VCaP (cell line): ENCODE results near the gene SULF2.

Experiments used
- H3K27ac ChIP-seq: fragments of 450-650 bp; 2 replicates; pipeline ENCODE4 v1.5.1; 2017
- TF ChIP-seq, protein P1 (sequence below): fragments of 450-650 bp; conservative IDR thresholded peaks from 2 replicates; pipeline ENCODE4 v1.5.1; 2017; ENCODE audit warnings: mild to moderate bottlenecking, moderate library complexity

Gene SULF2

DNA sequence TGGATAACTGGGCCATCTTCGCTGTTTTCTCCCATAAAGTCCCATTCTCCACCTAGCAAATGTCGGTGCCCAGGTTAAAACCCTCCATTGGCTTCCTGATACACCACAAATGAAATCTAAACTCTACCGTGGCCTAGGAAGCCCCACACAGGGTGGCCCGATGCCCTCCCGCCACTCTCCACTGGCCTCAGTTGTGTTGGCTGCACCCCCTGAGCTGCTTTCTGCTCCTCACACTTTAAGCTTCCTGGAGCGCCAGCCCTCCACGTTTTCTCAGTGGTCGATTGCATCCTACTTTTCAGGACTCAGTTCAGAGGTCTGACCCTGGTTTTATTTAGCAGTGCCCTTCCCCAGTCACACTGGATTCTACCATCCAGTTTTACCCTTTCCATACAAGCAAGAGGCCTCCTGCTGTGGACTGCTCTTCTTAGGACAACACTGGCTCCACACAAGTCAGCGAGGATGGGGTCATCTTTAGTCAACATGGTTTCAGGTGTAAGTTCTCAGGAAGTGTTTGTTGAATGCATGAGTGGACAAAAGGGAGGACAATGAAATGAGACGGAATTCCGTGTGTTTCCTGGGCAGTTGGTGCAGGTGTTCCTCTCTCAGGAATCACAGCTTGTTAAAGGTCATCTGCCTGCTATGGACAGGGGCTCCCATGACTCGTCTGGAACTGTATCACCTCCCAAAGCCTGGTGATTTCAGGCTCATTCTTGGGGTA is 124.1 kb downstream of the SULF2 start:
- TF ChIP-seq, protein P1, sequence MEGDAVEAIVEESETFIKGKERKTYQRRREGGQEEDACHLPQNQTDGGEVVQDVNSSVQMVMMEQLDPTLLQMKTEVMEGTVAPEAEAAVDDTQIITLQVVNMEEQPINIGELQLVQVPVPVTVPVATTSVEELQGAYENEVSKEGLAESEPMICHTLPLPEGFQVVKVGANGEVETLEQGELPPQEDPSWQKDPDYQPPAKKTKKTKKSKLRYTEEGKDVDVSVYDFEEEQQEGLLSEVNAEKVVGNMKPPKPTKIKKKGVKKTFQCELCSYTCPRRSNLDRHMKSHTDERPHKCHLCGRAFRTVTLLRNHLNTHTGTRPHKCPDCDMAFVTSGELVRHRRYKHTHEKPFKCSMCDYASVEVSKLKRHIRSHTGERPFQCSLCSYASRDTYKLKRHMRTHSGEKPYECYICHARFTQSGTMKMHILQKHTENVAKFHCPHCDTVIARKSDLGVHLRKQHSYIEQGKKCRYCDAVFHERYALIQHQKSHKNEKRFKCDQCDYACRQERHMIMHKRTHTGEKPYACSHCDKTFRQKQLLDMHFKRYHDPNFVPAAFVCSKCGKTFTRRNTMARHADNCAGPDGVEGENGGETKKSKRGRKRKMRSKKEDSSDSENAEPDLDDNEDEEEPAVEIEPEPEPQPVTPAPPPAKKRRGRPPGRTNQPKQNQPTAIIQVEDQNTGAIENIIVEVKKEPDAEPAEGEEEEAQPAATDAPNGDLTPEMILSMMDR: no peak
- no peak overlapping the region for H3K27ac ChIP-seq

DNA sequence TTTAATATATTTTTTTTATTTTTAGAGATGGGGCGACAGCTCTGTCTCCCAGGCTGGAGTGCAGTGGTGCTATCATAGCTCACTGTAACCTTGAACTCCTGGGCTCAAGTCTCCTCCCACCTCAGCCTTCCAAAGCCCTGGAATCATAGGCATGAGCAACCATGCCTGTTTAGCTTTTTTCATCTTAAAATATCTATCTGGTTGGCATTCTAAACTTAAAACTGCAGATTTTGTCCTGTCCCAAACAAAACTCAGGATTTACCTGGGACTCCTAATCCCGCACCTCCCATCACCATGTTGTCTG is 124.7 kb downstream of the SULF2 start:
- no peak overlapping the region for H3K27ac ChIP-seq
- TF ChIP-seq, protein P1: no peak

DNA sequence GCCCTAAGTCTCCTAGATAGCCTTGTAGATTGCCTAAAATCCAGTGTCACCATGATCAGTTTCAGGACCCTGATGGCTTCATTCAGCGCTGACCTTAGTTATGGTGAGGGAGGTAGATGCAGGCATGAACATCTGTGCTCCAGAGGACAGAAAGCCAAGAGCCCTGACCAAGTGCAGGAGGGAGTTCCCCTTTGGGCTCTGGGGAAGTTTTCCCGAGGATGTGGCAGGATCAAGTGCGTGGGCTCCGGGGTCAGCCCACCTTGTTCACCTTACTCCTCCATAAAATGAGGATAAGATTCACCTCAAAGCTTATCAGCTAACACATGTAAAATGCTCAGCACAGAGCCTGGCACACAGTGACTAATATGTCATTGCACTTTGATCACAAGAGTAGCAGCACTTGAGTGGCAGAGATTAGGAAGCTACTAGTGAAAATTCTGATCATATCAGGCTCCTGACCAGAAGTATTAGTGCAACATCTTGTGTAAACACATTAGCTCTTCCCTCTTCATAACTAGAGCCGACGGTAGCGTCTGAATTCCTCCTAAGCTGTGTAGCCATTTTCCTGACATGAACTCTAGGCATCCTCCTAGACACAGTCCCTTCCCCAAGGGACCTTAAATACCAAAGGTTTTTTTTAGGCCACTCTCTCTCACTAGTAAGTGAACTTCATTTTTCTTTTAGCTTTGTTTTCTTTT is 125.2 kb downstream of the SULF2 start:
- H3K27ac ChIP-seq: no peak overlapping the region
- TF ChIP-seq, protein P1: no peak

DNA sequence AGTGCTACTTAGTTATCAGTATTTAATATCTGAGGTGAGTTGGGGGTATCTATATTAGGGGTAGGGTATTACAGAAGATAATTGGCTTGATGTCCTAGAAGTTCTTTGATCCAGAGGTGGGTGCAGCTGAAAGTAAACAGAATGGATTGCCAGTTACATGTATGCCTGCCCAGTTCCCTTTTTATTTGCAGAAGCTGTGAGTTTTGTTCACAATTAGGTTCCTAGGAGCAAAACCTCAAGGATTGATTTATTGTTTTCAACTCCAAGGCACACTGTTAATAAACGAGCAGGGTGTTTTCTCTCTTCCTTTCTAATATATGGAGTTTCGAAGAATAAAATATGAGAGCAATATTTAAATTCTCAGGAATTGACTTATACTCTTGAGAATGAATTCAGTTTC is 129.0 kb downstream of the SULF2 start:
- H3K27ac ChIP-seq: no peak overlapping the region
- TF ChIP-seq, protein P1: no peak

DNA sequence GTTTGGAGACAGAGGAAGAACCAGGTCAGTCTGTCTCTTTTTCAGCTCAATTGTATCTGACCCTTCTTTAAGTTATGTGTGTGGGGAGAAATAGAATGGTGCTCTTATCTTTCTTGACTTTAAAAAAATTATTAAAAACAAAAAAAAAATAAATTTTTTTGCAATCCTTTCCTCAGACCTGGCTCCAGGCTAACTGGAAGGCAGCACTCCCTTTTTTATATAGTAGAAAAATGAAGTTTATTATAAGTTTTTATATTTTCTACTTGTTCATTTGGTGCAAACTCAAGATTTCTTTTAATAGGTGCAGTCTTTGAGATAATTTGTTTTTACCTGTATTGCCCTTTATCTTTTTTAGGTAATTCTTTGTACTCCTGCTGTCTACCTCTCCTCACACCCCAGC is 129.6 kb downstream of the SULF2 start:
- H3K27ac ChIP-seq: no peak overlapping the region
- TF ChIP-seq, protein P1: no peak

DNA sequence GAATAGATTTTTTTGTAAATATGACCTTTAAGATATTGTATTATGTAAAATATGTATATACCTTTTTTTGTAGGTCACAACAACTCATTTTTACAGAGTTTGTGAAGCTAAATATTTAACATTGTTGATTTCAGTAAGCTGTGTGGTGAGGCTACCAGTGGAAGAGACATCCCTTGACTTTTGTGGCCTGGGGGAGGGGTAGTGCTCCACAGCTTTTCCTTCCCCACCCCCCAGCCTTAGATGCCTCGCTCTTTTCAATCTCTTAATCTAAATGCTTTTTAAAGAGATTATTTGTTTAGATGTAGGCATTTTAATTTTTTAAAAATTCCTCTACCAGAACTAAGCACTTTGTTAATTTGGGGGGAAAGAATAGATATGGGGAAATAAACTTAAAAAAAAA is 130.9 kb downstream of the SULF2 start:
- H3K27ac ChIP-seq: no peak overlapping the region
- TF ChIP-seq, protein P1: no peak

DNA sequence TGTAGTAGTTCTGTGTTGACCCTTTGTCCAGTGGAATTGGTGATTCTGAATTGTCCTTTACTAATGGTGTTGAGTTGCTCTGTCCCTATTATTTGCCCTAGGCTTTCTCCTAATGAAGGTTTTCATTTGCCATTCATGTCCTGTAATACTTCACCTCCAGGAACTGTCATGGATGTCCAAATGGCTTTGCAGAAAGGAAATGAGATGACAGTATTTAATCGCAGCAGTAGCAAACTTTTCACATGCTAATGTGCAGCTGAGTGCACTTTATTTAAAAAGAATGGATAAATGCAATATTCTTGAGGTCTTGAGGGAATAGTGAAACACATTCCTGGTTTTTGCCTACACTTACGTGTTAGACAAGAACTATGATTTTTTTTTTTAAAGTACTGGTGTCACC is 131.4 kb downstream of the SULF2 start:
- TF ChIP-seq, protein P1: no peak
- no peak overlapping the region for H3K27ac ChIP-seq
